Pancreas (tissue), 10 donors: Measurements from ENCODE around the gene TMEM9. TPM values are rescaled to one million over a fixed set of nuclear protein-coding genes. Genes with fewer than 3 reads are reported as not detected.

Experiments
- ATAC-seq, 4 donors: fragments of 200-7000 bp; cut with Tn5 transposase; one replicate each; pipeline versions ENCODE4 v1.8.0 to v1.9.1; 2020; ENCODE audit warnings: mild to moderate bottlenecking in 4 of 4, moderate library complexity in 4 of 4
- DNase-seq, 6 donors: peaks; one replicate each; pipeline ENCODE4 v3.0.0-alpha.2; 2020
- FAIRE-seq: peaks from 2 replicates; lab custom pipeline; 2012; peaks lifted over from hg19 to GRCh38; lab: Jason Lieb, UNC
- H3K27ac ChIP-seq, 4 donors: fragments of 200-600 bp; sonication (generic); 1 replicate in 3 of 4; 2 replicates in 1 of 4; pipeline versions ENCODE4 v1.5.0 to v1.8.0; 2020
- H3K27me3 ChIP-seq, 4 donors: fragments of 200-600 bp; one replicate each; pipeline ENCODE4 v1.8.0; 2021
- H3K36me3 ChIP-seq, 3 donors: fragments of 200-600 bp; sonication (generic) in 1 of 3; one replicate each; pipeline versions ENCODE4 v1.5.0 to v1.8.0; 2020 to 2021
- H3K4me1 ChIP-seq, 3 donors: fragments of 200-600 bp; one replicate each; pipeline ENCODE4 v1.8.0; 2021
- H3K4me3 ChIP-seq, 4 donors: fragments of 200-600 bp; sonication (generic) in 2 of 4; one replicate each; pipeline versions ENCODE4 v1.5.0 to v1.8.0; 2020 to 2021
- H3K9me3 ChIP-seq, 4 donors: fragments of 200-600 bp; one replicate each; pipeline ENCODE4 v1.8.0; 2021
- WGBS, 2 donors: extraction: QIAGEN DNeasy Blood & Tissue Kit; methylation state at CpG; one replicate each; pipeline ENCODE4 v1.1.7; 2013; 5-methylcytosine and 5-hydroxymethylcytosine counted together
- intact Hi-C, 3 donors: fragments of 100-400 bp; cut with DNase I; formaldehyde crosslinking; loops; one replicate each; pipeline versions ENCODE4 v1.11.1 to v1.14.2; 2022
- polyA plus RNA-seq, 2 donors: library from polyadenylated mRNA; stranded (reverse); fragments of 200-250 nt; gene quantifications; one replicate each; pipeline ENCODE4 v1.2.3, GENCODE V29; 2013
- total RNA-seq, 6 donors: library from RNA; stranded (reverse); fragmentation: NEBNext Ultra II Directional in 4 of 6; extraction: Animal tissue kit (Norgen Biotek cat#: 25700) in 4 of 6; gene quantifications; one replicate each; pipeline versions ENCODE4 v1.2.1 to v1.2.4, GENCODE V29; 2021 to 2023
- TF ChIP-seq, protein P1 (sequence below), 4 donors: fragments of 200-600 bp; sonication (generic) in 3 of 4; IDR thresholded peaks; one replicate each; pipeline versions ENCODE4 v1.5.0 to v1.8.0; 2021; ENCODE audit warnings: antibody characterized with exemption in 4 of 4
- donor health status: healthy with polysubstance abuse.
- donor health status: DM: no; HTN: no; CAD: no; lungs with moderate emphysema.
- donor health status: DM: no; HTN: no; CAD: no.
- donor health status: control.
- donor health status: control.
- donor health status: Bipolar disorder and iron deficiency.
- donor health status: DM: yes; HTN: yes; CAD: no.
- donor health status: DM: no; HTN: no; CAD: no.
- donor health status: DM: no; HTN: no; CAD: no.
- donor health status: DM: yes; HTN: yes; CAD: no.

TMEM9 gene
- total and polyA plus RNA-seq, 8 donors: 21.3 to 87.7 (median 37.5) TPM

DNA sequence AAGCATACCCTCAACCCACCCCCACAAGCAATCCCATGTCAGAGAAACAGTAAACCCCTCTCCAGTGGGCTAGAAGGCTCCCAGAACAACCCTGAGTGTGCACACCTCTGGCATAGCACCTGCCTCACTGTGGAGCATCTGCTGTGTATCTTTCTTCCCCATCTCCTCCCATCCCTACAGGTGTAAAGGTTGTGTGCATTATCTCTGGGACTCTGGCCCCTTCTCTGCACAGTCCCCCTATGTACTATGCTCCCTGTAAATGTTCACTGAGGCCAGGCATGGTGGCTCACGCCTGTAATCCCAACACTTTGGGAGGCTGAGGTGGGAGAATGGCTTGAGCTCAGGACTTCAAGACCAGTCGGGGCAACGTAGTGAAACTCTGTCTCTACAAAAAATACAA is 41.3 kb downstream of the TMEM9 start:
- no peaks in the 10 kb centered on the region for H3K9me3 ChIP-seq
- TF ChIP-seq, protein P1, sequence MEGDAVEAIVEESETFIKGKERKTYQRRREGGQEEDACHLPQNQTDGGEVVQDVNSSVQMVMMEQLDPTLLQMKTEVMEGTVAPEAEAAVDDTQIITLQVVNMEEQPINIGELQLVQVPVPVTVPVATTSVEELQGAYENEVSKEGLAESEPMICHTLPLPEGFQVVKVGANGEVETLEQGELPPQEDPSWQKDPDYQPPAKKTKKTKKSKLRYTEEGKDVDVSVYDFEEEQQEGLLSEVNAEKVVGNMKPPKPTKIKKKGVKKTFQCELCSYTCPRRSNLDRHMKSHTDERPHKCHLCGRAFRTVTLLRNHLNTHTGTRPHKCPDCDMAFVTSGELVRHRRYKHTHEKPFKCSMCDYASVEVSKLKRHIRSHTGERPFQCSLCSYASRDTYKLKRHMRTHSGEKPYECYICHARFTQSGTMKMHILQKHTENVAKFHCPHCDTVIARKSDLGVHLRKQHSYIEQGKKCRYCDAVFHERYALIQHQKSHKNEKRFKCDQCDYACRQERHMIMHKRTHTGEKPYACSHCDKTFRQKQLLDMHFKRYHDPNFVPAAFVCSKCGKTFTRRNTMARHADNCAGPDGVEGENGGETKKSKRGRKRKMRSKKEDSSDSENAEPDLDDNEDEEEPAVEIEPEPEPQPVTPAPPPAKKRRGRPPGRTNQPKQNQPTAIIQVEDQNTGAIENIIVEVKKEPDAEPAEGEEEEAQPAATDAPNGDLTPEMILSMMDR (IDR thresholded peaks at IDR 0.05): no peak
- FAIRE-seq: no peak
- peaks cover 0 to 6% (median 2%) of the 10 kb centered on the region in 3 donors for H3K4me1 ChIP-seq
- intact Hi-C loops: loop anchor here in 2 of 3 donors (5.0 to 10.0 kb wide), 2 partner anchors 138 to 141 kb away; no protein-coding TSS in a partner anchor
- no peak overlapping the region for H3K27ac ChIP-seq
- H3K4me3 ChIP-seq: no peak overlapping the region
- no peak for ATAC-seq
- no peaks in the 10 kb centered on the region for H3K36me3 ChIP-seq
- 79 to 80% methylated on average over 3 of the region's 3 CpGs for WGBS, 2 donors
- no peaks in the 10 kb centered on the region for H3K27me3 ChIP-seq
- no peak for DNase-seq

DNA sequence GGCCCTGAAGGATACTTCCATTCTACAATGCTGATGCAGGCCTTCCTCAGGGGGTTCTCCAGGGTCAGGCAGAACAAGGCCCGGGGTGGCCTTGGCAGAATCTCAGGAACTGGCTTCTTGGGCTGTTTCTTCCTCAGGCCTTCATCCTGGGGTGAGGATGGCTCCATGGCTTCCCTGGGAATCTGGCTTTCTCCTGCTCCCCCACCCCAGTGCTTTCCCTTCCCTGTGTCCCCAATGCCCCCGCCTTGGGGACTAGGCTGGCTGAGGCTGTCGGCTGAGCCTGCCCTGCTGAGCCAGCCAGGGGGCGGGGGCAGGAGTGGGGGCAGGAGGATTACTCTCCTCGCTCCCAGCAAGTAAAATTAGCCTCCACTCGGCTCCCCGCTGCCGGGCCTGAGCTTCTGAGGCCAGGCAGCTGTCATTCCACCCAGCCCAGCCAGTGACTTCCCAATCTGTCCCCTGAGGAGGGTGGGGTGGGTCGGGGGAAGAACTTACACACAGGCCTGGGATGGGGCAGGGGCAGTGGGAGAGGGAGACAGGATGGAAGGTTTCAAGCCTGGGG is 42.0 kb downstream of the TMEM9 start, which contains the start of gene CACNA1S:
Gene CACNA1S (minus strand): TSS at position 254 of the 559 bp plus-strand sequence. CDS start 87 bp downstream, at position 167.
- intact Hi-C loops: loop anchor here in 2 of 3 donors (5.0 to 10.0 kb wide), 2 partner anchors 137 to 140 kb away; no protein-coding TSS in a partner anchor
- Histone ChIP-seq H3K4me1 (peaks cover 0 to 6% (median 2%) of the 10 kb centered on the region in 3 donors), H3K27me3 (no peaks in the 10 kb centered on the region), H3K9me3 (no peaks in the 10 kb centered on the region), H3K36me3 (no peaks in the 10 kb centered on the region), H3K4me3 (no peak within 1 kb of the TSS), H3K27ac (no peak within 1 kb of the TSS)
- ATAC-seq: no peak
- no peak for FAIRE-seq
- TF ChIP-seq, protein P1 (IDR thresholded peaks at IDR 0.05): no peak
- 84 to 87% methylated on average over 9 of the region's 9 CpGs for WGBS, 2 donors
- DNase-seq: no peak

DNA sequence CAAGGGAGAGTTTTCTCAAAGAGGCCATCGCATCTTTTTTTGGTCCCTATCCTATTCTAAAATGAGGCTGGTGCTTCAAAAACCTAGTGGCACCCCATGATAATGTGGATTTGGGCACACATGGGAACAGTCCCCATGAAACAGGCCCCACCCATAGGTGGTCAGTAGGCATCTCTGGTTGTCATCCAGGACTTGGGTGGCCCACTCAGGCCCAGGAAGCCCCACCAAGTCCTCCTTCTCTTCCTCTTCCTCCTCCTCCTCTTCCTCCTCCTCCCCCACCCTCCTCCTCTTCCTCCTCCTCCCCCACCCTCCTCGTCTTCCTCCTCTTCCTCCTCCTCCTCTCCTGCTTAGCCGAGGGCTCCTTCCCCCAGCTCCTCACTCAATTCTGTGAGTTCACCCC is 42.6 kb downstream of the TMEM9 start:
- TF ChIP-seq, protein P1 (IDR thresholded peaks at IDR 0.05): no peak
- H3K36me3 ChIP-seq: no peaks in the 10 kb centered on the region
- H3K27me3 ChIP-seq: no peaks in the 10 kb centered on the region
- H3K4me1 ChIP-seq: peaks cover 0 to 6% (median 2%) of the 10 kb centered on the region in 3 donors
- no peak overlapping the region for H3K27ac ChIP-seq
- no peak for ATAC-seq
- WGBS, 2 donors: 89 to 91% methylated on average over 2 to 3 of the region's 3 CpGs
- DNase-seq: no peak
- H3K9me3 ChIP-seq: no peaks in the 10 kb centered on the region
- FAIRE-seq: no peak
- intact Hi-C loops: loop anchor here in 2 of 3 donors (5.0 to 10.0 kb wide), 2 partner anchors 137 to 139 kb away; no protein-coding TSS in a partner anchor
- no peak overlapping the region for H3K4me3 ChIP-seq

DNA sequence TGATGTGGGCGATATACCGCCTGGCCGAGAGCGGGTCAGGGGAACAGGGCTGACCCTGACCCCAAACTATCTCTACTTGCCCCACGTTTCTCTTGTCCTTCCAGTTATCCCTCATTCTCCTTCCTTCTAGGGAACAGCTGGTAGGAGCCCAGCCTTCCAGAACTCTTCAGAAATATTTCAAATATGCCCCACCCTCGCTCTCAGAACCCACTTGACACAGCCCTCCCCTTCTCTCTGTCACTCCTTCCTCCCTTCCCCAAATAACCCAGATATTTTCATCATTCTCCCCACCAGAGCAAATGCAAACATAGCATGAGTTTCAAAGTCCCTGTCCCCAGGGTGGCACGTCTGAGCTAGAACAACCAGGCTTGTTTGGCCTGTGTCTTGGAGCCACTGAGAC is 43.1 kb downstream of the TMEM9 start:
- H3K4me1 ChIP-seq: peaks cover 0 to 6% (median 2%) of the 10 kb centered on the region in 3 donors
- intact Hi-C loops: loop anchor here in 2 of 3 donors (5.0 to 10.0 kb wide), 2 partner anchors 136 to 139 kb away; no protein-coding TSS in a partner anchor
- no peak for ATAC-seq
- no peaks in the 10 kb centered on the region for H3K36me3 ChIP-seq
- H3K9me3 ChIP-seq: no peaks in the 10 kb centered on the region
- TF ChIP-seq, protein P1 (IDR thresholded peaks at IDR 0.05): no peak
- no peak for FAIRE-seq
- no peak overlapping the region for H3K4me3 ChIP-seq
- no peaks in the 10 kb centered on the region for H3K27me3 ChIP-seq
- H3K27ac ChIP-seq: no peak overlapping the region
- 83 to 94% methylated on average over 7 of the region's 7 CpGs for WGBS, 2 donors
- peak in 1 of 6 donors; percentile 16 for DNase-seq

DNA sequence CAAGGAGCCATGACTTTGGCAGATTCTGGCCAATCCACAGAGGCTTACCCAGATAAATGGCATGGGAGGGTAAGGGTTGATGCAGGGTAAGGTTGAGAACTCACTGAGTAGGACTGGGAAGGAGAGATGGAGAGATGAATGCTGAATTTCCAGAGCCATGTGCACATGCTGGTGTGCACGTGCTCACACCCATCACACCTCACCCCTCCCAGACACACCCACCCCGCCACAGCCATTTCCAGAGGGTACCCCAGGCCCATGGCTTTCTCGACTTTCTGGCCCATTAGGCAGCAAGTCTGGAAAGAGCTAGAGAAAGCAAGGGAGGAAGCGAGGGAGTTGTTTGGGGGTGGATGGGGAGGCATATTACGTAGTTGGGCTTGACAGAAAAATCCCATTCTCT is 43.7 kb downstream of the TMEM9 start:
- intact Hi-C loops: loop anchor here in 2 of 3 donors (5.0 to 10.0 kb wide), 2 partner anchors 136 to 138 kb away; no protein-coding TSS in a partner anchor
- Histone ChIP-seq H3K36me3 (no peaks in the 10 kb centered on the region), H3K27me3 (no peaks in the 10 kb centered on the region), H3K4me1 (peaks cover 0 to 4% (median 2%) of the 10 kb centered on the region in 3 donors), H3K4me3 (no peak overlapping the region), H3K9me3 (no peaks in the 10 kb centered on the region), H3K27ac (no peak overlapping the region)
- no peak for ATAC-seq
- TF ChIP-seq, protein P1 (IDR thresholded peaks at IDR 0.05): no peak
- no peak for DNase-seq
- WGBS, 2 donors: 86 to 97% methylated on average over 5 of the region's 5 CpGs
- FAIRE-seq: no peak
